Testis (tissue), 2 donors: ENCODE measurements around the gene ZIC1.

Experiments used
- CTCF ChIP-seq, 3 experiments: fragments of 450-650 bp in 2 of 3; fragments of 200-600 bp in 1 of 3; sonication (generic) in 1 of 3; IDR thresholded peaks; one replicate each; pipeline ENCODE4 v1.5.1; 2016 to 2019; ENCODE audit warnings: antibody characterized with exemption in 3 of 3, mild to moderate bottlenecking in 2 of 3, moderate library complexity in 1 of 3
- POLR2A ChIP-seq: fragments of 450-650 bp; IDR thresholded peaks from one replicate; pipeline ENCODE4 v1.6.1; 2017; ENCODE audit warnings: antibody characterized with exemption, mild to moderate bottlenecking, moderate library complexity

GRCh38 chr3:147361454-147362420 lies 47.4 kb upstream of the ZIC1 start:
- no peak for TF ChIP-seq POLR2A
- TF ChIP-seq CTCF (IDR thresholded peaks at IDR 0.05): peak in 2 of 3 experiments; percentile 42 to 74
